Stimulated activated CD4-positive, alpha-beta T cell treated with anti-CD3 and anti-CD28 coated beads, TNF-alpha, amount 100 ng/mL, for 48 hours (primary cell): ENCODE measurements around the gene METTL22.

Source experiments
- DNase-seq, 3 donors: peaks; one replicate each; pipeline ENCODE4 v3.0.0-alpha.2; 2020; ENCODE audit warnings: low read depth in 3 of 3

The METTL22 gene

GRCh38 chr16:8591451-8591850 lies 30.0 kb upstream of the METTL22 start:
- no peak for DNase-seq

GRCh38 chr16:8594149-8594666 lies 27.3 kb upstream of the METTL22 start:
- no peak for DNase-seq

- DNase-seq: no peak
Observed at GRCh38 chr16:8595783-8596182, 25.7 kb upstream of the METTL22 start.

GRCh38 chr16:8596581-8596980 lies 24.9 kb upstream of the METTL22 start:
- DNase-seq: no peak

- no peak for DNase-seq
Observed at GRCh38 chr16:8600144-8600775, 21.2 kb upstream of the METTL22 start.

GRCh38 chr16:8605554-8605953 lies 15.9 kb upstream of the METTL22 start:
- no peak for DNase-seq

GRCh38 chr16:8607214-8607613 lies 14.3 kb upstream of the METTL22 start:
- no peak for DNase-seq

- no peak for DNase-seq
Observed at GRCh38 chr16:8611122-8611521, 10.4 kb upstream of the METTL22 start.

GRCh38 chr16:8611886-8612600 lies 9.5 kb upstream of the METTL22 start:
- DNase-seq: no peak

GRCh38 chr16:8614435-8615029 lies 7.0 kb upstream of the METTL22 start:
- no peak for DNase-seq

- no peak for DNase-seq
Observed at GRCh38 chr16:8619671-8620370, 1.7 kb upstream of the METTL22 start.

- no peak for DNase-seq
Observed at GRCh38 chr16:8620535-8620934, 963 bp upstream of the METTL22 start.

GRCh38 chr16:8621222-8621571 lies 301 bp upstream of the METTL22 start:
- DNase-seq: no peak

GRCh38 chr16:8622315-8622656 lies 788 bp downstream of the METTL22 start:
- DNase-seq: no peak

- no peak for DNase-seq
Observed at GRCh38 chr16:8623634-8624033, 2.1 kb downstream of the METTL22 start.

GRCh38 chr16:8625491-8626087 lies 4.1 kb downstream of the METTL22 start:
- DNase-seq: no peak

- no peak for DNase-seq
Observed at GRCh38 chr16:8626946-8627345, 5.4 kb downstream of the METTL22 start.

GRCh38 chr16:8627456-8627855 lies 6.0 kb downstream of the METTL22 start:
- DNase-seq: no peak

- DNase-seq: no peak
Observed at GRCh38 chr16:8628981-8629725, 7.7 kb downstream of the METTL22 start.

GRCh38 chr16:8630255-8630953 lies 8.9 kb downstream of the METTL22 start:
- DNase-seq: no peak

GRCh38 chr16:8631373-8631772 lies 9.9 kb downstream of the METTL22 start:
- no peak for DNase-seq
